ENCODE data around the gene PPP2R5D.

Gene PPP2R5D

GRCh38 chr6:43060755-43061633 is 76.6 kb downstream of the PPP2R5D start:
- DNase-seq = no peak

GRCh38 chr6:43061861-43062260 is 77.5 kb downstream of the PPP2R5D start:
- no peak for DNase-seq

Measured in fibroblast of skin of right biceps (primary cell).